ENCODE data around the gene HIKESHI.

HIKESHI gene

DNA sequence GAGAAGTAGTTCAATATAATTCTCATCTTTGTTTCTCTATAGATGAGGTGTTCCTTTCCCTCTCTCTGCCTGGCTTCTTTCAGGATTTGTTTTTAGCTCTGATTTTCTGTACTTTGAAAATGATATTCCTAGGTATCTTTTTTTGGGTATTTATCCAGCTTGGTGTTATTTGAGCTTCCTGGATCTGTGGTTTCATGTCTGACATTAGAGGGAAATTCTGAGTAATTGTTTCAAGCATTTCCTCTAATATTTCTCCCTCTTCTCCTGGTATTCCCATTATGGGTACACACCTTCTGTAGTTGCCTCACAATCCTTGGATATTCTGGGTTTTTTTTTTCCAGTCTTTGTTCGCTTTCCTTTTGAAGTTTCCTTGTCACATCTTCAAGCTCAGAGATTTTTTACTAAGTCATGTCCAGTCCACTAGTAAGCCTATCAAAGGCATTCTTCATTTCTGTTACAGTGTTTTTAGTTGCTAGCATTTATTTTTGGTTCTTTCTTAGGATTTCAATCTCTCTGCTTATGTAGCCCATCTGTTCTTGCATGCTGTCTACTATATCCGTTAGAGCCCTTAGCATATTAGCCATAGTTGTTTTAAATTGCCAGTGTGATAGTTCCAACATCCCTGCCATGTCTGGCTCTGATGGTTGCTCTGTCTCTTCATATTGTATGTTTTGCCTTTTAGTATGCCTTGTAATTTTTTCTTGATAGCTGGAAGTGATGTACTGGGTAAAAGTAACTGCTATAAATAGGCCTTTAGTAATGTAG is 78.4 kb downstream of the HIKESHI start:
- no peak for FAIRE-seq

- no peak for FAIRE-seq
These were observed 81.3 kb downstream of the HIKESHI start for GRCh38 chr11:86383041-86383955.

GRCh38 chr11:86386283-86386682 is 84.2 kb downstream of the HIKESHI start:
- no peak for FAIRE-seq

DNA sequence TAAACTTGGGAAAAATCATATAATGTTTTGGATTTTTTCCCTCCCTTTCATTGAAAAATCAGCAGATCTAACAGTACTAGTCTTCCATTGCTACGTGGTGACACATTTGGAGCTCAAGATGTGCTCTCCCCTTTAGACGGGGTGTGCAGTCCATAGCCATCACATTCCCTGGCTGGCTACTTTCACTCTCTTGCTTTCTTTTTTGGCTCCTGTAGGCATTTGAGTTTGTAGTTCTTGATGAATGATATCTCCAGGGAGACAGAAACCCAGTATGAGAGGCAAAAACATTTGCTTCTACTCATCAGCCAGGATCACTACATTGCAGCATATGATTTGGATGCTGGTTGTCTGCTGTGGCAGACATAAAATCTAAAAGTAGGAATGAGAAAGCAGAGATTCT is 84.7 kb downstream of the HIKESHI start:
- no peak for FAIRE-seq

DNA sequence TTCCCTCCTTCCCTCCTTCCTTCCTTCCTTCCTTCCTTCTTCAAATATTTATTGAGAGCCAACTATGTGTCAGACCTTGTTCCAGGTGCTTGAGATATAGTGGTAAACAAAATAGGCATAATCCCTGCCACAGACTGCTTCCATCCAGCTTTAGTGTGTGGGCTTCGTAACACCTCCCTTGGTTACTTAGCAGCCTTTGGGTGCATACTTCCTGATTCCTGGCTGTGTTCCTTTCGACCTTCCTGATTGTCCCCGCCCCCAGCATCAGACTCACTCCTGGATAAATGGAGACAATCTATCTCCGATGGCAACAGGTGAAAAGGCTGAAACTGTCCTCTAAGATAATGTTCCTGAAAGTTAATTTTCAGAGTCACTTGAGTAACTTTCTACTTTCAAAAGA is 86.2 kb downstream of the HIKESHI start:
- no peak for FAIRE-seq

- FAIRE-seq = no peak
These were observed 88.4 kb downstream of the HIKESHI start for GRCh38 chr11:86390487-86390886.

GRCh38 chr11:86395061-86395551 is 93.1 kb downstream of the HIKESHI start:
- FAIRE-seq = no peak

All from endometrium (tissue), 2 donors.